Measurements from ENCODE around the gene CFTR. TPM values are rescaled to one million over a fixed set of nuclear protein-coding genes. Genes with fewer than 3 reads are reported as not detected.

Gene CFTR
- total and polyA plus RNA-seq, 2 of the 4 experiments (the other 2 are of a cell fraction), result 0.18 to 0.21 TPM

GRCh38 chr7:117704063-117704462, 224.2 kb downstream of the CFTR start:
- no peak overlapping the region for H3K27ac ChIP-seq (ENCODE audit: insufficient read depth, low read length)
- H3K9me1 ChIP-seq (ENCODE audit: insufficient read depth, low read length), result no peaks in the 10 kb centered on the region
- H2BK120ac ChIP-seq (ENCODE audit: low read depth, low read length), result no peak overlapping the region
- in situ Hi-C loops (cut with MboI; ENCODE audit: low sequenced_read_pairs) (loop anchor here (25.0 kb wide), 1 partner anchor 767 kb away; no protein-coding TSS in a partner anchor), dilution Hi-C loops (cut with HindIII; ENCODE audit: low sequenced_read_pairs, unreplicated experiment) (no loop called here), intact Hi-C loops (cut with micrococcal nuclease) (no loop called here)
- H2BK20ac ChIP-seq (ENCODE audit: low read depth, low read length), result no peak overlapping the region
- H3K56ac ChIP-seq (ENCODE audit: extremely low read depth, insufficient read depth, low read length), result no peak overlapping the region
- no peak overlapping the region for H3K23ac ChIP-seq (ENCODE audit: low read depth, low read length)
- H3K27me3 ChIP-seq (ENCODE audit: control insufficient read depth, insufficient read depth, low read length), result no peaks in the 10 kb centered on the region
- no peak overlapping the region for H3K4me2 ChIP-seq (ENCODE audit: low read depth, low read length)
- no peaks in the 10 kb centered on the region for H4K20me1 ChIP-seq (ENCODE audit: insufficient read depth, low read length)
- no peak overlapping the region for H4K5ac ChIP-seq (ENCODE audit: low read depth, low read length)
- H2BK5ac ChIP-seq (ENCODE audit: low read depth, low read length, poor library complexity, severe bottlenecking), result no peak overlapping the region
- no peak overlapping the region for H2BK15ac ChIP-seq (ENCODE audit: low read depth, low read length)
- no peaks in the 10 kb centered on the region for H3K4me1 ChIP-seq (ENCODE audit: control insufficient read depth, insufficient read depth, low read length)
- H4K8ac ChIP-seq (ENCODE audit: low read depth in 2 of 2, low read length in 2 of 2), result no peak overlapping the region
- no peak overlapping the region for H2AFZ ChIP-seq (replicated peaks; ENCODE audit: low read length, poor library complexity)
- H3K9ac ChIP-seq (ENCODE audit: low read depth, low read length), result no peak overlapping the region
- H2AK5ac ChIP-seq (ENCODE audit: low read depth, low read length), result no peak overlapping the region
- ChIA-PET POLR2A (ENCODE audit: unreplicated experiment) (no interaction called here), CTCF (no interaction called here)
- no peak overlapping the region for H3K14ac ChIP-seq (replicated peaks; ENCODE audit: low read depth, low read length)
- H3K9me3 ChIP-seq (ENCODE audit: control insufficient read depth, insufficient read depth, low read length), result no peaks in the 10 kb centered on the region
- WGBS, 2 experiments (ENCODE audit: extremely low coverage in 2 of 2, insufficient read length in 1 of 2), result no CpG with 5 or more reads among the region's 3 CpGs
- no peak for TF ChIP-seq FOS (IDR thresholded peaks at IDR 0.05; ENCODE audit: low read depth, low read length)
- no peak for TF ChIP-seq ELK1 (IDR thresholded peaks at IDR 0.05; ENCODE audit: borderline replicate concordance, low read depth, low read length)
- H4K91ac ChIP-seq (ENCODE audit: insufficient read depth, low read depth, low read length), result no peak overlapping the region
- H3K36me3 ChIP-seq (ENCODE audit: control insufficient read depth, insufficient read depth, low read length), result no peaks in the 10 kb centered on the region
- no peaks in the 10 kb centered on the region for H3K79me1 ChIP-seq (ENCODE audit: low read depth in 1 of 2, low read length in 2 of 2)
- no peak overlapping the region for H3K18ac ChIP-seq (ENCODE audit: low read depth, low read length)
- no peak for ATAC-seq (ENCODE audit: low read depth)
- H3K4me3 ChIP-seq (ENCODE audit: insufficient read depth, low read depth, low read length), result no peak overlapping the region
- no TSS peak for BruUV-seq (replicated peaks)
- H3K4ac ChIP-seq (ENCODE audit: low read depth, low read length), result no peak overlapping the region
- DNase-seq, result no peak
- no peak overlapping the region for H2AK9ac ChIP-seq (replicated peaks; ENCODE audit: low read depth, low read length, poor library complexity)
